HepG2 (cell line): Measurements from ENCODE around the gene INPP4B. TPM values are rescaled to one million over a fixed set of nuclear protein-coding genes. Genes with fewer than 3 reads are reported as not detected.

Source experiments
- ATAC-seq: fragments of 200-7000 bp; cut with Tn5 transposase; 3 replicates; pipeline ENCODE4 v1.9.1; 2020; ENCODE audit warnings: mild to moderate bottlenecking, moderate library complexity
- BruUV-seq: library from RNA; stranded (reverse); fragments of 400-500 nt; replicated peaks from 2 replicates; lab custom pipeline; 2021; lab: Mats Ljungman, UMichigan
- CTCF ChIA-PET: fragments of 300-600 bp; formaldehyde crosslinking; extraction: SDS; loops from one replicate; lab custom pipeline; 2021; ENCODE audit warnings: low total read pairs, inconsistent platforms, low intra/inter-chr PET ratio; lab: Yijun Ruan, JAX
- POLR2A ChIA-PET: fragments of 350-600 bp; sonication (Branson Sonifier 250); formaldehyde crosslinking; loops from one replicate; lab custom pipeline; 2020; ENCODE audit warnings: antibody characterized with exemption, inconsistent platforms; lab: Yijun Ruan, JAX
- DNase-seq: peaks from one replicate; pipeline ENCODE4 v3.0.0-alpha.2; 2015; ENCODE audit warnings: low spot score
- FAIRE-seq: peaks from 3 replicates; lab custom pipeline; 2011; peaks lifted over from hg19 to GRCh38; lab: Jason Lieb, UNC
- H2AFZ ChIP-seq: one replicate; pipeline ENCODE4 v1.6.1; 2011; ENCODE audit warnings: low read length, inconsistent platforms
- H3K27ac ChIP-seq: fragments of 300-600 bp; 3 replicates; pipeline ENCODE4 v1.8.0; 2011; ENCODE audit warnings: mixed run types, mild to moderate bottlenecking, mixed read lengths, low read length, inconsistent platforms; ENCODE audit not compliant: insufficient read depth; ENCODE audit errors: extremely low read length
- H3K27me3 ChIP-seq, 2 experiments: fragments of 200-600 bp in 1 of 2; 2 replicates in 1 of 2; 3 replicates in 1 of 2; pipeline versions ENCODE4 v1.6.0 to v1.8.0; 2011; ENCODE audit warnings: low read length in 2 of 2, mild to moderate bottlenecking in 2 of 2, moderate library complexity in 2 of 2, inconsistent platforms in 1 of 2; ENCODE audit not compliant: insufficient read depth in 2 of 2, control insufficient read depth in 1 of 2
- H3K36me3 ChIP-seq, 2 experiments: fragments of 200-600 bp in 1 of 2; replicated peaks in 1 of 2; 2 replicates in 1 of 2; 3 replicates in 1 of 2; pipeline versions ENCODE4 v1.5.1 to v1.8.0; 2011; ENCODE audit warnings: low read length in 2 of 2, inconsistent platforms in 1 of 2; ENCODE audit not compliant: insufficient read depth in 2 of 2, control insufficient read depth in 1 of 2
- H3K4me1 ChIP-seq: 2 replicates; pipeline ENCODE4 v1.5.1; 2012; ENCODE audit warnings: low read length, inconsistent platforms; ENCODE audit not compliant: insufficient read depth
- H3K4me2 ChIP-seq: 2 replicates; pipeline ENCODE4 v1.6.0; 2011; ENCODE audit warnings: low read depth, low read length, inconsistent platforms
- H3K4me3 ChIP-seq, 3 experiments: fragments of 200-600 bp in 1 of 3; sonication (generic), shearing (Covaris generic) in 1 of 3; replicated peaks in 1 of 3; 2 replicates each; pipeline ENCODE4 v1.5.1; 2011 to 2016; ENCODE audit warnings: low read length in 3 of 3, inconsistent platforms in 2 of 3, low read depth in 2 of 3, mild to moderate bottlenecking in 2 of 3, control low read depth in 1 of 3, mixed read lengths in 1 of 3; ENCODE audit not compliant: insufficient read depth in 1 of 3
- H3K79me2 ChIP-seq: one replicate; pipeline ENCODE4 v1.6.1; 2011; ENCODE audit warnings: low read length, inconsistent platforms; ENCODE audit not compliant: insufficient read depth
- H3K9ac ChIP-seq: 2 replicates; pipeline ENCODE4 v1.6.0; 2011; ENCODE audit warnings: mild to moderate bottlenecking, low read depth, low read length, inconsistent platforms; ENCODE audit not compliant: insufficient read depth
- H3K9me3 ChIP-seq: 2 replicates; pipeline ENCODE4 v1.5.1; 2012; ENCODE audit warnings: mild to moderate bottlenecking, low read length
- H4K20me1 ChIP-seq: 2 replicates; pipeline ENCODE4 v1.6.0; 2011; ENCODE audit warnings: inconsistent platforms, mild to moderate bottlenecking, low read length, moderate library complexity; ENCODE audit not compliant: insufficient read depth
- BRD4 ChIP-seq: sonication (generic); formaldehyde crosslinking; IDR thresholded peaks from 2 replicates; pipeline ENCODE4 v1.4.0; 2020; ENCODE audit warnings: missing genetic modification reagents
- GABPA ChIP-seq, 2 experiments: IDR thresholded peaks; 2 replicates each; pipeline ENCODE4 v1.6.1; 2011 to 2016; ENCODE audit warnings: low read depth in 2 of 2, low read length in 1 of 2, missing biosample characterization in 1 of 2, missing genetic modification characterization in 1 of 2
- HMGA1 ChIP-seq: sonication (generic); formaldehyde crosslinking; conservative IDR thresholded peaks from 2 replicates; pipeline ENCODE4 v1.4.0; 2020; ENCODE audit warnings: missing genetic modification reagents
- IRX3 ChIP-seq: sonication (generic); formaldehyde crosslinking; IDR thresholded peaks from 2 replicates; pipeline ENCODE4 v1.8.1; 2023; ENCODE audit warnings: mild to moderate bottlenecking, low read depth, missing genetic modification reagents, borderline replicate concordance
- ISX ChIP-seq: sonication (generic); formaldehyde crosslinking; conservative IDR thresholded peaks from 2 replicates; pipeline ENCODE4 v1.5.0; 2020; ENCODE audit warnings: missing genetic modification reagents
- MTF2 ChIP-seq: sonication (generic); formaldehyde crosslinking; IDR thresholded peaks from 2 replicates; pipeline ENCODE4 v1.5.0; 2020; ENCODE audit warnings: missing genetic modification reagents, borderline replicate concordance
- POLR2G ChIP-seq: fragments of 200-400 bp; formaldehyde crosslinking; IDR thresholded peaks from 2 replicates; pipeline ENCODE4 v1.6.1; 2018; ENCODE audit warnings: mild to moderate bottlenecking, low read depth, low read length, moderate library complexity
- RXRA ChIP-seq: sonication (generic); formaldehyde crosslinking; IDR thresholded peaks from 2 replicates; pipeline ENCODE4 v1.5.1; 2020; ENCODE audit warnings: missing genetic modification reagents
- SPEN ChIP-seq: sonication (generic); formaldehyde crosslinking; IDR thresholded peaks from 2 replicates; pipeline ENCODE4 v1.5.1; 2020; ENCODE audit warnings: low read depth, mild to moderate bottlenecking, missing genetic modification reagents
- SRSF9 ChIP-seq: fragments of 200-400 bp; formaldehyde crosslinking; IDR thresholded peaks from 2 replicates; pipeline ENCODE4 v1.6.1; 2018; ENCODE audit warnings: borderline replicate concordance, mild to moderate bottlenecking, low read depth, low read length; ENCODE audit not compliant: insufficient read depth, poor library complexity, severe bottlenecking
- ZFAT ChIP-seq: sonication (generic); formaldehyde crosslinking; conservative IDR thresholded peaks from 2 replicates; pipeline ENCODE4 v1.8.1; 2023; ENCODE audit warnings: missing genetic modification reagents, inconsistent platforms
- ZFP62 ChIP-seq: sonication (generic); formaldehyde crosslinking; IDR thresholded peaks from 2 replicates; pipeline ENCODE4 v1.4.0; 2020; ENCODE audit warnings: missing genetic modification reagents
- ZIK1 ChIP-seq: sonication (generic); formaldehyde crosslinking; IDR thresholded peaks from 2 replicates; pipeline ENCODE4 v1.5.0; 2020; ENCODE audit warnings: mild to moderate bottlenecking, low read depth, missing genetic modification reagents, borderline replicate concordance
- ZNF3 ChIP-seq: IDR thresholded peaks from 2 replicates; pipeline ENCODE4 v1.7.0; 2017; ENCODE audit warnings: inconsistent platforms
- ZNF317 ChIP-seq: sonication (generic); formaldehyde crosslinking; IDR thresholded peaks from 2 replicates; pipeline ENCODE4 v1.5.0; 2020; ENCODE audit warnings: mild to moderate bottlenecking, missing genetic modification reagents
- ZNF335 ChIP-seq: sonication (generic); formaldehyde crosslinking; IDR thresholded peaks from 2 replicates; pipeline ENCODE4 v1.4.0; 2020; ENCODE audit warnings: missing genetic modification reagents
- ZNF343 ChIP-seq: sonication (generic); formaldehyde crosslinking; IDR thresholded peaks from 2 replicates; pipeline ENCODE4 v1.4.0; 2020; ENCODE audit warnings: mild to moderate bottlenecking, missing genetic modification reagents
- ZNF501 ChIP-seq: sonication (generic); formaldehyde crosslinking; IDR thresholded peaks from 2 replicates; pipeline ENCODE4 v1.5.1; 2020; ENCODE audit warnings: mild to moderate bottlenecking, moderate library complexity, missing genetic modification reagents
- ZNF552 ChIP-seq: sonication (generic); formaldehyde crosslinking; IDR thresholded peaks from 2 replicates; pipeline ENCODE4 v1.9.0; 2022; ENCODE audit warnings: missing genetic modification reagents, mild to moderate bottlenecking, borderline replicate concordance
- WGBS: methylation state at CpG from one replicate; pipeline ENCODE4 v1.1.6; 2017; ENCODE audit warnings: low lambda C conversion rate; 5-methylcytosine and 5-hydroxymethylcytosine counted together
- in situ Hi-C: cut with HindIII; loops from 2 replicates; pipeline ENCODE4 v1.10.0; 2017; ENCODE audit warnings: low pct_unique_long_range_greater_than_20kb; ENCODE audit not compliant: extremely low pct_ligation_motif_present
- intact Hi-C: fragments of 100-400 bp; cut with micrococcal nuclease; formaldehyde crosslinking; loops from one replicate; pipeline ENCODE4 v1.10.0; 2022; ENCODE audit not compliant: unreplicated experiment
- polyA plus RNA-seq, 8 experiments: library from polyadenylated mRNA; depleted of rRNA in 3 of 8; stranded (reverse) in 7 of 8; unstranded in 1 of 8; fragments of >200 nt; fragmentation: Illumina TruSeq in 4 of 8; extraction: Trizol in 4 of 8; gene quantifications; 2 replicates each; pipeline versions ENCODE4 v1.2.1 to v1.2.3, GENCODE V29; 2011 to 2016; ENCODE audit warnings: low read depth in 4 of 8, missing spikeins in 1 of 8, mixed read lengths in 1 of 8; ENCODE audit not compliant: insufficient read depth in 1 of 8
- total RNA-seq, 5 experiments: library from RNA; depleted of rRNA; stranded (reverse); fragments of >200 nt; fragmentation: Illumina TruSeq; extraction: Trizol; gene quantifications; 2 replicates each; pipeline ENCODE4 v1.2.3, GENCODE V29; 2016; ENCODE audit warnings: low read depth in 1 of 5
- TF ChIP-seq, protein P1 (sequence below): sonication (generic); formaldehyde crosslinking; IDR thresholded peaks from 2 replicates; pipeline ENCODE4 v1.5.0; 2020; ENCODE audit warnings: mild to moderate bottlenecking, missing genetic modification reagents

Gene INPP4B
- total and polyA plus RNA-seq, 2 of the 13 experiments (the other 11 are each of a cell fraction or from before 2014, with no cell fraction given): not detected

DNA sequence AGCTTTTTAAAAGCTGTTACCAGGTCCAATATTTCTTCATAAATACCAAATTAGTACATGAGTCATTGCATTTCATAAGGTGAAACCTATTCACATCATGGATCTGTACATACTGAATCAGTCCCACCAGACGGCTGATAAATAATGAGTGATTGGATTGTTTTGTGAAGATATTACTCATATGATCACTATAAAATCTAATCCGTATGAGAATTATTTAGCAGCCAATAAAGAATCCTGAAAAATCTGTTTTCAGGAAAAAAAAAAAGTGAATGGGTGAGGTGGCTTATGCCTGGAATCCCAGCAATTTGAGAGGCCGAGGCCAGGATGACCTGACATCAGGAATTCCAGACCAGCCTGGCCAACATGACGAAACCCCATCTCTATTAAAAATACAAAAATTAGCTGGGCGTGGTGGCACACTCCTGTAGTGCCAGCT is 438.1 kb downstream of the INPP4B start:
- H4K20me1 ChIP-seq: no peaks in the 10 kb centered on the region
- in situ Hi-C loops (no loop called here), intact Hi-C loops (no loop called here)
- H3K4me2 ChIP-seq: no peak overlapping the region
- FAIRE-seq: no peak
- H2AFZ ChIP-seq: no peak overlapping the region
- H3K27ac ChIP-seq: no peak overlapping the region
- POLR2A ChIA-PET: no interaction called here
- 4% methylated on average over 4 of the region's 5 CpGs for WGBS
- H3K79me2 ChIP-seq: no peaks in the 10 kb centered on the region
- H3K9me3 ChIP-seq: no peaks in the 10 kb centered on the region
- no peaks in the 10 kb centered on the region for H3K36me3 ChIP-seq
- TF ChIP-seq, protein P1, sequence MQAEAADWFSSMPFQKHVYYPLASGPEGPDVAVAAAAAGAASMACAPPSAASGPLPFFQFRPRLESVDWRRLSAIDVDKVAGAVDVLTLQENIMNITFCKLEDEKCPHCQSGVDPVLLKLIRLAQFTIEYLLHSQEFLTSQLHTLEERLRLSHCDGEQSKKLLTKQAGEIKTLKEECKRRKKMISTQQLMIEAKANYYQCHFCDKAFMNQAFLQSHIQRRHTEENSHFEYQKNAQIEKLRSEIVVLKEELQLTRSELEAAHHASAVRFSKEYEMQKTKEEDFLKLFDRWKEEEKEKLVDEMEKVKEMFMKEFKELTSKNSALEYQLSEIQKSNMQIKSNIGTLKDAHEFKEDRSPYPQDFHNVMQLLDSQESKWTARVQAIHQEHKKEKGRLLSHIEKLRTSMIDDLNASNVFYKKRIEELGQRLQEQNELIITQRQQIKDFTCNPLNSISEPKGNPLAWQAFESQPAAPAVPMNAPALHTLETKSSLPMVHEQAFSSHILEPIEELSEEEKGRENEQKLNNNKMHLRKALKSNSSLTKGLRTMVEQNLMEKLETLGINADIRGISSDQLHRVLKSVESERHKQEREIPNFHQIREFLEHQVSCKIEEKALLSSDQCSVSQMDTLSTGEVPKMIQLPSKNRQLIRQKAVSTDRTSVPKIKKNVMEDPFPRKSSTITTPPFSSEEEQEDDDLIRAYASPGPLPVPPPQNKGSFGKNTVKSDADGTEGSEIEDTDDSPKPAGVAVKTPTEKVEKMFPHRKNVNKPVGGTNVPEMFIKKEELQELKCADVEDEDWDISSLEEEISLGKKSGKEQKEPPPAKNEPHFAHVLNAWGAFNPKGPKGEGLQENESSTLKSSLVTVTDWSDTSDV (CRISPR knock-in tag): no peak
- TF ChIP-seq IRX3 (CRISPR knock-in tag) (no peak), POLR2G (no peak), ZFP62 (CRISPR knock-in tag) (no peak), HMGA1 (CRISPR knock-in tag) (no peak), ISX (CRISPR knock-in tag) (no peak), ZNF335 (CRISPR knock-in tag) (no peak), ZNF3 (no peak), ZIK1 (CRISPR knock-in tag) (no peak), ZNF343 (no peak), SPEN (CRISPR knock-in tag) (no peak), SRSF9 (no peak), ZFAT (CRISPR knock-in tag) (no peak), ZNF501 (CRISPR knock-in tag) (no peak), MTF2 (no peak), GABPA (IDR thresholded peaks at IDR 0.05; ENCODE audit: low read depth, low read length) (no peak), GABPA (CRISPR knock-in tag; IDR thresholded peaks at IDR 0.05; ENCODE audit: low read depth) (no peak), ZNF552 (CRISPR knock-in tag) (no peak), RXRA (no peak), ZNF317 (CRISPR knock-in tag) (no peak), BRD4 (no peak)
- ATAC-seq: no peak
- H3K4me1 ChIP-seq: no peaks in the 10 kb centered on the region
- no TSS peak for BruUV-seq
- 0 out of 5 replicates have a peak, but pooled peaks cover 0 to 2% of the 10 kb centered on the region in 2 experiments for H3K27me3 ChIP-seq
- no peak overlapping the region for H3K4me3 ChIP-seq
- CTCF ChIA-PET: no interaction called here
- no peak overlapping the region for H3K9ac ChIP-seq
- DNase-seq: no peak
